CD8-positive, alpha-beta memory T cell (primary cell): ENCODE measurements around the gene CASZ1. TPM values are rescaled to one million over a fixed set of nuclear protein-coding genes. Genes with fewer than 3 reads are reported as not detected.

ENCODE experiments used
- CTCF ChIA-PET: fragments of 350-600 bp; sonication (Branson Sonifier 250); formaldehyde crosslinking; loops from one replicate; lab custom pipeline; 2021; ENCODE audit warnings: antibody characterized with exemption; lab: Charles Lee
- POLR2A ChIA-PET: fragments of 350-600 bp; sonication (Branson Sonifier 250); formaldehyde crosslinking; loops from one replicate; lab custom pipeline; 2021; ENCODE audit warnings: antibody characterized with exemption; lab: Charles Lee
- DNase-seq, 5 donors: peaks; one replicate each; pipeline versions ENCODE4 v3.0.0 to v3.0.0-alpha.2; 2020 to 2022; ENCODE audit warnings: mixed read lengths in 1 of 5
- H3K27ac ChIP-seq: one replicate; pipeline ENCODE4 v1.7.0; 2013; ENCODE audit warnings: low read depth, mild to moderate bottlenecking, low read length, moderate library complexity
- H3K27me3 ChIP-seq: 2 replicates; pipeline ENCODE4 v1.7.0; 2013; ENCODE audit warnings: low read length, mild to moderate bottlenecking; ENCODE audit not compliant: insufficient read depth, poor library complexity, severe bottlenecking
- H3K36me3 ChIP-seq: 2 replicates; pipeline ENCODE4 v1.7.0; 2013; ENCODE audit warnings: mild to moderate bottlenecking, low read length, moderate library complexity; ENCODE audit not compliant: insufficient read depth
- H3K4me1 ChIP-seq: 2 replicates; pipeline ENCODE4 v1.7.0; 2013; ENCODE audit warnings: mild to moderate bottlenecking, low read length, moderate library complexity; ENCODE audit not compliant: insufficient read depth
- H3K4me3 ChIP-seq: 2 replicates; pipeline ENCODE4 v1.7.0; 2013; ENCODE audit warnings: mild to moderate bottlenecking, low read length
- H3K9me3 ChIP-seq: 2 replicates; pipeline ENCODE4 v1.7.0; 2013; ENCODE audit warnings: mild to moderate bottlenecking, low read length
- H3K27ac Mint-ChIP-seq, 8 donors: one replicate each; pipeline ENCODE4 v1.8.0; 2020 to 2021; ENCODE audit warnings: mixed read lengths in 8 of 8, mild to moderate bottlenecking in 6 of 8, inconsistent platforms in 3 of 8, moderate library complexity in 3 of 8
- H3K27me3 Mint-ChIP-seq, 2 donors: one replicate each; pipeline ENCODE4 v1.8.0; 2020 to 2021; ENCODE audit warnings: mixed read lengths in 2 of 2, mild to moderate bottlenecking in 1 of 2, moderate library complexity in 1 of 2
- H3K36me3 Mint-ChIP-seq, 3 donors: one replicate each; pipeline ENCODE4 v1.8.0; 2020 to 2021; ENCODE audit warnings: mixed read lengths in 3 of 3, inconsistent platforms in 1 of 3, mild to moderate bottlenecking in 1 of 3
- H3K4me1 Mint-ChIP-seq, 3 donors: one replicate each; pipeline ENCODE4 v1.8.0; 2020 to 2021; ENCODE audit warnings: mixed read lengths in 3 of 3, inconsistent platforms in 1 of 3, mild to moderate bottlenecking in 1 of 3
- H3K4me3 Mint-ChIP-seq, 7 donors: one replicate each; pipeline ENCODE4 v1.8.0; 2020 to 2021; ENCODE audit warnings: mixed read lengths in 7 of 7, mild to moderate bottlenecking in 6 of 7, moderate library complexity in 4 of 7, inconsistent platforms in 2 of 7
- H3K9me3 Mint-ChIP-seq, 5 donors: one replicate each; pipeline ENCODE4 v1.8.0; 2020 to 2022; ENCODE audit warnings: mixed read lengths in 5 of 5, mild to moderate bottlenecking in 3 of 5, moderate library complexity in 2 of 5, inconsistent platforms in 1 of 5
- polyA plus RNA-seq: library from polyadenylated mRNA; unstranded; fragments of 300-500 nt; fragmentation: Illumina TruSeq; gene quantifications from one replicate; pipeline ENCODE4 v1.2.3, GENCODE V29; 2021
- total RNA-seq, 2 experiments: library from RNA; stranded (reverse); gene quantifications; one replicate each; pipeline ENCODE4 v1.2.3, GENCODE V29; 2021

Gene CASZ1
- total and polyA plus RNA-seq, 3 experiments from 2014 or later, result 2.2 to 10.5 (median 9.9) TPM

- Histone ChIP-seq H3K27ac (no peak overlapping the region), H3K36me3 (no peaks in the 10 kb centered on the region), H3K9me3 (no peaks in the 10 kb centered on the region), H3K4me1 (no peaks in the 10 kb centered on the region), H3K4me3 (no peak overlapping the region), H3K27me3 (no peaks in the 10 kb centered on the region)
- DNase-seq, result no peak
- Mint-ChIP-seq H3K27me3 (peaks cover 0 to 2% of the 10 kb centered on the region in 2 donors), H3K4me3 (no peak overlapping the region), H3K4me1 (peaks cover 0 to 1% (median 0%) of the 10 kb centered on the region in 3 donors), H3K27ac (peak overlapping the region in 1 of 8 donors; percentile 9), H3K9me3 (no peaks in the 10 kb centered on the region), H3K36me3 (peaks cover 0 to 29% (median 10%) of the 10 kb centered on the region in 3 donors)
- CTCF ChIA-PET, result no interaction called here
- POLR2A ChIA-PET, result interaction anchor here (0.6 kb wide), 2 partner anchors 84 to 99 kb away, joined by 4 to 5 read pairs; no protein-coding TSS in a partner anchor
Observed at GRCh38 chr1:10608690-10609089, 187.8 kb downstream of the CASZ1 start.

- CTCF ChIA-PET, result no interaction called here
- H3K27ac ChIP-seq, result no peak overlapping the region
- no peak for DNase-seq
- H3K4me1 Mint-ChIP-seq, result peaks cover 0 to 1% (median 0%) of the 10 kb centered on the region in 3 donors
- no peaks in the 10 kb centered on the region for H3K4me1 ChIP-seq
- no peaks in the 10 kb centered on the region for H3K9me3 ChIP-seq
- POLR2A ChIA-PET, result no interaction called here
- no peaks in the 10 kb centered on the region for H3K36me3 ChIP-seq
- H3K4me3 ChIP-seq, result no peak overlapping the region
- peaks cover 0 to 33% (median 16%) of the 10 kb centered on the region in 3 donors for H3K36me3 Mint-ChIP-seq
- H3K27me3 ChIP-seq, result no peaks in the 10 kb centered on the region
- peak overlapping the region in 1 of 8 donors; percentile 6 for H3K27ac Mint-ChIP-seq
- H3K9me3 Mint-ChIP-seq, result no peaks in the 10 kb centered on the region
- peaks cover 0 to 2% of the 10 kb centered on the region in 2 donors for H3K27me3 Mint-ChIP-seq
- no peak overlapping the region for H3K4me3 Mint-ChIP-seq
Observed at GRCh38 chr1:10607228-10607627, 189.2 kb downstream of the CASZ1 start.

DNA sequence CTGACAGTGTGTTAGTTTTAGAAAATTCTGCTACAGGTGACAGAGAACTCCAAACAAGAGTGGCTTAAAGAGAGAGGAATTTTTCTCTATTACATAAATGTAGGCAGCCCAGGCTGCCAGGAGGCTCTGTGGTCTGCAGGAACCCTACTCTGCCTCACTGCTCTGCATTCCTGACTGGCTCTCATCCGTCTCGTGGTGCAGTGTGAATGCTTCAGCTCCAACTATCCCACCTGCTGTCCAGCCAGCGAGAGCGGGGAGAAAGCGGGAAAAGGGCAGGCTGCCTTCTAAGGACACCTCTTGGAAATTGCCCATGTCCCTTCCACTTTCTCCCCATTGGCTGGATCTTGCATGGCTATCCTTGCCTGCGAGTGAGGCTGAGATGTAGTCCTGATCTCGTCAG is 190.4 kb downstream of the CASZ1 start:
- H3K4me1 ChIP-seq, result no peaks in the 10 kb centered on the region
- no peak overlapping the region for H3K27ac ChIP-seq
- no peaks in the 10 kb centered on the region for H3K9me3 ChIP-seq
- no peaks in the 10 kb centered on the region for H3K9me3 Mint-ChIP-seq
- peaks cover 0 to 40% (median 20%) of the 10 kb centered on the region in 3 donors for H3K36me3 Mint-ChIP-seq
- H3K27me3 ChIP-seq, result no peaks in the 10 kb centered on the region
- ChIA-PET CTCF (no interaction called here), POLR2A (no interaction called here)
- peak overlapping the region in 2 of 8 donors; percentile 14 to 43 for H3K27ac Mint-ChIP-seq
- H3K4me1 Mint-ChIP-seq, result peaks cover 0 to 1% (median 0%) of the 10 kb centered on the region in 3 donors
- H3K27me3 Mint-ChIP-seq, result peaks cover 0 to 2% of the 10 kb centered on the region in 2 donors
- no peak overlapping the region for H3K4me3 ChIP-seq
- H3K4me3 Mint-ChIP-seq, result no peak overlapping the region
- H3K36me3 ChIP-seq, result no peaks in the 10 kb centered on the region
- no peak for DNase-seq

- DNase-seq, result no peak
- ChIA-PET CTCF (no interaction called here), POLR2A (no interaction called here)
- H3K27ac Mint-ChIP-seq, result peak overlapping the region in 1 of 8 donors; percentile 60
- no peaks in the 10 kb centered on the region for H3K9me3 Mint-ChIP-seq
- H3K27me3 ChIP-seq, result no peaks in the 10 kb centered on the region
- H3K4me3 Mint-ChIP-seq, result no peak overlapping the region
- no peaks in the 10 kb centered on the region for H3K9me3 ChIP-seq
- H3K4me1 Mint-ChIP-seq, result peaks cover 0 to 1% (median 0%) of the 10 kb centered on the region in 3 donors
- H3K36me3 ChIP-seq, result no peaks in the 10 kb centered on the region
- H3K4me3 ChIP-seq, result no peak overlapping the region
- H3K27ac ChIP-seq, result no peak overlapping the region
- no peaks in the 10 kb centered on the region for H3K4me1 ChIP-seq
- H3K27me3 Mint-ChIP-seq, result peaks cover 0 to 2% of the 10 kb centered on the region in 2 donors
- peaks cover 0 to 42% (median 20%) of the 10 kb centered on the region in 3 donors for H3K36me3 Mint-ChIP-seq
Observed at GRCh38 chr1:10604966-10605365, 191.5 kb downstream of the CASZ1 start.

DNA sequence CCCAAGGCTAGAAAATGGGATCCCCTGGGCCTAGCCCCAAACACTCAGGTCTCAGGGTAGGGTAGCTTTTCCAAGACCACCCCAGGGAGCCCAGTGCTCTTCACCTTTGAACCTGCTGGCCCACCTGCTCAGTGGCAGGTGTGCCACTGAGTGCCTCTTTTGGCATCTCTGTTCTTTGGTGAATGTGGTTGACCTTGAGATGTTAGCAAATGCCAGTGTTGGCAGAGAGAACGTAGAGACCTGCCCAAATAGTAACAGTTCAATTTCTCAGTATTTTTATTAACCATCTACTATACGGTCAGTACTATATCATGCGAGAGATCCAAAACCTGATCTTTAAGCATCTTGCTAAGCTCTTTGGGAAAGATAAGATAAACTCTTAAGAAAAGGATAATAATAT is 193.5 kb downstream of the CASZ1 start:
- no peak for DNase-seq
- Histone ChIP-seq H3K4me1 (no peaks in the 10 kb centered on the region), H3K36me3 (no peaks in the 10 kb centered on the region), H3K9me3 (no peaks in the 10 kb centered on the region), H3K27ac (no peak overlapping the region), H3K27me3 (no peaks in the 10 kb centered on the region), H3K4me3 (no peak overlapping the region)
- Mint-ChIP-seq H3K27me3 (peaks cover 0 to 2% of the 10 kb centered on the region in 2 donors), H3K36me3 (peaks cover 0 to 54% (median 23%) of the 10 kb centered on the region in 3 donors), H3K4me3 (no peak overlapping the region), H3K4me1 (peaks cover 0 to 1% (median 0%) of the 10 kb centered on the region in 3 donors), H3K27ac (peak overlapping the region in 1 of 8 donors; percentile 24), H3K9me3 (no peaks in the 10 kb centered on the region)
- POLR2A ChIA-PET, result no interaction called here
- CTCF ChIA-PET, result no interaction called here

DNA sequence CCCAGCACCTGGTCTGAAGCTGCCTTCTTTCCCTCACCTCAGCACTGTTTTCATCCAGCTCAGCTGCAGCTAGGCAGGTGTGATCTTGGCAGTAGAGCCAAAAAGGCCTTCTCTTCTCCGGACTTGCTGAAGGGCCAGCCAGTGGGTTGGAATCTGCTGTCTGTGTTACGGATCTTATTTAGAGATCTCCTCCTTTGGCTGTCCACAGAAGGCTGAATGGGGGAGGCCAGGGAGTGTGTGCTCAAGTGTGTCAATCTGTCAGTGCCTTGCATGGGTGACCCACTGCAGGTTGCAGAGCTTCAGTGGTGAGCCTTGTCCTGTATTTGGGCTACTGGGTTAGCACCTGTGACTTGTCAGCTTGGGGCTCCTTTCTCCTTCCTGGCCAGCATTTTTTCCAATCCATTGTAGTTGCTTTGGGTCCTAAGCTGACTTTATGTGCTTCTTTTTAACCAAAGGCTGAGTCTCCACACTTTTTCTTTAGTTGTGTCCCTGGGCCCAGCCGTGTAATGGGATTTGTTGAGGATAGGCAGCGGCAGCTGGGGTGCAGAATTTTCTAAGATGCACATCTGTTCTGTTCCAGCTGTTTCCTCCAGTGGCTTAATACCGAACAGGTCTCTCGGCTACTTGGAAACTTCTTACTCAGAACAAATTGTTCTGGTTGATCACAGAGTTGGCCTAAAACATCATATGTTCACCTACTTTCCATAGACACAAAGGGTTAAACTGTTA is 194.9 kb downstream of the CASZ1 start:
- POLR2A ChIA-PET, result no interaction called here
- H3K9me3 Mint-ChIP-seq, result no peaks in the 10 kb centered on the region
- no peak overlapping the region for H3K4me3 ChIP-seq
- CTCF ChIA-PET, result no interaction called here
- H3K27me3 ChIP-seq, result no peaks in the 10 kb centered on the region
- H3K27ac ChIP-seq, result no peak overlapping the region
- peaks cover 0 to 1% (median 0%) of the 10 kb centered on the region in 3 donors for H3K4me1 Mint-ChIP-seq
- no peaks in the 10 kb centered on the region for H3K9me3 ChIP-seq
- no peaks in the 10 kb centered on the region for H3K36me3 ChIP-seq
- H3K4me1 ChIP-seq, result no peaks in the 10 kb centered on the region
- peak overlapping the region in 1 of 8 donors; percentile 17 for H3K27ac Mint-ChIP-seq
- no peak for DNase-seq
- H3K36me3 Mint-ChIP-seq, result peaks cover 0 to 53% (median 23%) of the 10 kb centered on the region in 3 donors
- no peak overlapping the region for H3K4me3 Mint-ChIP-seq
- H3K27me3 Mint-ChIP-seq, result peaks cover 0 to 2% of the 10 kb centered on the region in 2 donors

GRCh38 chr1:10599194-10599861 is 197.1 kb downstream of the CASZ1 start:
- no peaks in the 10 kb centered on the region for H3K27me3 ChIP-seq
- ChIA-PET POLR2A (no interaction called here), CTCF (no interaction called here)
- no peak overlapping the region for H3K4me3 ChIP-seq
- DNase-seq, result no peak
- no peaks in the 10 kb centered on the region for H3K4me1 ChIP-seq
- no peaks in the 10 kb centered on the region for H3K36me3 ChIP-seq
- H3K27ac ChIP-seq, result no peak overlapping the region
- H3K27ac Mint-ChIP-seq, result peak overlapping the region in 2 of 8 donors; percentile 36 to 38
- H3K9me3 Mint-ChIP-seq, result no peaks in the 10 kb centered on the region
- H3K4me3 Mint-ChIP-seq, result no peak overlapping the region
- no peaks in the 10 kb centered on the region for H3K27me3 Mint-ChIP-seq
- H3K9me3 ChIP-seq, result no peaks in the 10 kb centered on the region
- peaks cover 0 to 38% (median 20%) of the 10 kb centered on the region in 3 donors for H3K36me3 Mint-ChIP-seq
- H3K4me1 Mint-ChIP-seq, result no peaks in the 10 kb centered on the region

DNA sequence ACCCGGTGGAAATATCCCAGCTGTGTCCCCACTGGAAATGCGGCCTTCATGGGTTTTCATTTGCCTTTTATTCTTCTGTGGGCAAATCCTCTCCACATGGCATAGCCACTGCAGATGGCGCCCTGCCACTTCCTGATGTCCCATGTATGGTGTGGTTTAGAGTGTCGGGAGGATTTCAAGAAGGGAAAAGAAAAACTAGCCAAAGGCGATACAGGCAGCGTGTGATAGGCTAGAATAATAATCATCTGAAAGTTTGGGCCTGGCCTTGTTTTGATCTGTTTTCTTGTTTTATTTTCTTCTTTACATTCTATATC is 198.1 kb downstream of the CASZ1 start:
- CTCF ChIA-PET, result no interaction called here

More for the DNA sequence above, 198.1 kb downstream of the CASZ1 start:
- H3K27ac ChIP-seq, result no peak overlapping the region
- peak overlapping the region in 1 of 8 donors; percentile 14 for H3K27ac Mint-ChIP-seq
- peaks cover 0 to 32% (median 15%) of the 10 kb centered on the region in 3 donors for H3K36me3 Mint-ChIP-seq
- H3K27me3 Mint-ChIP-seq, result no peaks in the 10 kb centered on the region
- no peak for DNase-seq
- no peaks in the 10 kb centered on the region for H3K9me3 Mint-ChIP-seq
- H3K9me3 ChIP-seq, result no peaks in the 10 kb centered on the region
- POLR2A ChIA-PET, result no interaction called here
- H3K4me3 Mint-ChIP-seq, result no peak overlapping the region
- H3K4me3 ChIP-seq, result no peak overlapping the region
- no peaks in the 10 kb centered on the region for H3K4me1 Mint-ChIP-seq
- no peaks in the 10 kb centered on the region for H3K27me3 ChIP-seq
- no peaks in the 10 kb centered on the region for H3K4me1 ChIP-seq
- H3K36me3 ChIP-seq, result no peaks in the 10 kb centered on the region
